ENCODE measurements around the gene USO1.
"Not testable (repeated sequence)": the region's sequence is repeated elsewhere in the genome, so short reads cannot be mapped to it uniquely, and the experiment has no call there.

Gene USO1

DNA sequence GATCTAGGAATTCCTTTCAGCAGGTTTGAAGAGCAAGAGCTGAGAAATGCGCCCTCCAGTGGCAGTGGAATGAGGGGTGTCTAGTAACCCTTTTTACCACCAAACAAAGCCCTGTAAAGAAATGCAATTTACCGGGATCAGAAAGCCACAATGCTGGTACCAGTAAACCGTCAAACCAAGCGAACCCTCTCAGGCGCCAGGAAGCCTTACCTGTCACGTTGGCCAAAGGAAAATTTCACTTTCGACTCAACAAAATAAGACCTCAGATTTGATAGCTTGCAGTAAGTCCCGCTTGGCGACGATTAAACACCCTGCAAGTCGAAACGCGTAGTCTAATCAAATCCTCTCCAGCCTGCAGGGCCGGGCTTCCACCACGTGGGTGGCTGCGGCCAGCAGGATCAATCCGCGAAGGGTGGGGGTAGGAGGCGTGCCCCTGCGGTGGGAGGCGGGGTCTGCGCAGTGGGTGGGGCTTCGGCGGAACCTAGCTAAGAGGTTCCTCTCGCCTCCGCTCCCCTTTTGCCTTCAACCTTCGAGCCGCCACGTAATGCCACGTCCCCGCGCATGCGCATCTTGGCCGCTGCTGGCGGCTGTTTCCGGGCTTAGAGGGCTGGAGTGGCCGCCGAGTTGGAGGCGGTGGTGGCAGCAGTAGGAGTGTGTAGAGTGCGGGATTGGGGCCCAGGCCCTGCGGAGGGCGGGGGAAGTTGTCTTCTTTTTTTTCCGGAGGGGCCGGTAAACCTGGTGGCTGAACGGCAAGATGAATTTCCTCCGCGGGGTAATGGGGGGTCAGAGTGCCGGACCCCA is at the start of gene USO1:
Gene USO1 (plus strand): TSS at position 512 of the 801 bp plus-strand sequence. CDS start 243 bp downstream, at position 755.
- peak; percentile 99 for DNase-seq (ENCODE audit: low spot score)

GRCh38 chr4:75675004-75675531 is 49.3 kb upstream of the USO1 start:
- no peak for DNase-seq (ENCODE audit: low spot score)

- no peak for DNase-seq (ENCODE audit: low spot score)
These were observed 45.9 kb upstream of the USO1 start for GRCh38 chr4:75678473-75678872.

- DNase-seq (ENCODE audit: low spot score), result no peak
These were observed 45.4 kb upstream of the USO1 start for GRCh38 chr4:75678965-75679364.

- DNase-seq (ENCODE audit: low spot score), result no peak
These were observed 44.4 kb upstream of the USO1 start for GRCh38 chr4:75679876-75680575.

DNA sequence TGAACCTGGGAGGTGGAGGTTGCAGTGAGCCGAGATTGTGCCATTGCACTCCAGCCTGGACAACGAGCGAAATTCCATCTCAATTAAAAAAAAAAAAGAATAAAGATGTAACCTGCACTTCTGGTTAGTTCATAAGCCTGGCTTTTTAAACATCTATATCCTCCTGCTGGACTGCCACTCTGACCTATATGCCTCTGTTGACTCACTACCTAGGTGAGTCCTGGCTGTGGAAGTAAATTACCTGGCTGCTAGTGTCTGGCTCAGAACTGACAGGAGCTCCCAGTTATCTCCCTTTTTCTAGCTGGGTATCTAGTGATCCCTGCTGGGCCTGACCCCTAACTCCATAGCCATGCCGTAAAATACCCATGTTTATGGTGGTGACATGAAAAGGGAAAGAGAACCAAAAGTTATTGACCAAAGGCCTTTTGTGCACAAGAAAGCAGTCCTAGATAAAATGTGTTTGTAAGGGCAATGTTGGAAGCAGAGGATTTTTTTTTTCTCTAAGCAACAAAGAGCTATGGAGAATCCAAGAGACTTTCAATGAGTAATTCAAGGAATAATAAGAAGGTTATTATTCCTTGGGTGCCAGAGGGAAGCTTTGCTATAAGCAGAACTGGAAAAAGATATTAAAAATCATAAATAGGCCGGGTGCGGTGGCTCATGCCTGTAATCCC is 40.8 kb upstream of the USO1 start:
- DNase-seq (ENCODE audit: low spot score), result no peak

GRCh38 chr4:75685546-75686189 is 38.7 kb upstream of the USO1 start:
- DNase-seq (ENCODE audit: low spot score), result no peak

GRCh38 chr4:75686346-75686745 is 38.0 kb upstream of the USO1 start:
- DNase-seq (ENCODE audit: low spot score), result no peak

- not testable (repeated sequence) for DNase-seq (ENCODE audit: low spot score)
These were observed 37.3 kb upstream of the USO1 start for GRCh38 chr4:75687125-75687524.

DNA sequence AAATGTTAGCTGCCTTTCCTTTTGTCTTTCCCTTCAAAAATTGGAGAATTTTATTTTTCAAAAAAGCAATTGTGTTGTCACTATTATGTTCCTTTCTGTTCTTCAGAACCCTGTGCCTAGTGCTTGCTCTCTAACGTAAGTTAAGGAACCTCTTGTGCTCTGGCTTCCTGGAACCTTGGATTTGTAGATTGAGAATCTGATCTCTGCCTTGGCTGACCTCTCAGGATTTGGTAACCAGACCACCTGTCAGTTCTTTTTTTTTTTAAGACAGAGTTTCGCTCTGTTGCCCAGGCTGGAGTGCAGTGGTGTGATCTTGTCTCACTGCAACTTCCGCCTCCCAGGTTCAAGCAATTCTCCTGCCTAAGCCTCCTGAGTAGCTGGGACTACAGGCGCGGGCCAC is 32.3 kb upstream of the USO1 start:
- DNase-seq (ENCODE audit: low spot score), result not testable (repeated sequence)

- no peak for DNase-seq (ENCODE audit: low spot score)
These were observed 28.3 kb upstream of the USO1 start for GRCh38 chr4:75696071-75696470.

DNA sequence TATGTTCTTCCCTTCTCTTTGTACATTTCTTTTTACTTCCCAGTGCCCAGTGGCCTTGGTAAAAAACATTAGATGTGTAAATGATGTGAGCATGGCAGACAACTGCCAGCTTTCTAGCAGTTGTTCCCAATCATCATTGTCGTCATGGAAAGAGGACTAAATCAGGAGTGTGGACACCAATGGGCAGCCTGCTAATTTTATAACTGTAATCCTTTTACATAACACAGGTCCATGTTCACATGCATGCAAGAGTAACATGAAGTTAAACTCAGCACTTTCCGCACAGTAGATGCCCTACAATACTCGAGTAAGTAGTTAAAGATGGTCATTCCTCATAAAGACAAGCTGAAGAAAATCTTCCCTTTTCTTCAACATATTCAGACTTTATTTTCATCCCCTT is 27.8 kb upstream of the USO1 start:
- DNase-seq (ENCODE audit: low spot score), result no peak

DNA sequence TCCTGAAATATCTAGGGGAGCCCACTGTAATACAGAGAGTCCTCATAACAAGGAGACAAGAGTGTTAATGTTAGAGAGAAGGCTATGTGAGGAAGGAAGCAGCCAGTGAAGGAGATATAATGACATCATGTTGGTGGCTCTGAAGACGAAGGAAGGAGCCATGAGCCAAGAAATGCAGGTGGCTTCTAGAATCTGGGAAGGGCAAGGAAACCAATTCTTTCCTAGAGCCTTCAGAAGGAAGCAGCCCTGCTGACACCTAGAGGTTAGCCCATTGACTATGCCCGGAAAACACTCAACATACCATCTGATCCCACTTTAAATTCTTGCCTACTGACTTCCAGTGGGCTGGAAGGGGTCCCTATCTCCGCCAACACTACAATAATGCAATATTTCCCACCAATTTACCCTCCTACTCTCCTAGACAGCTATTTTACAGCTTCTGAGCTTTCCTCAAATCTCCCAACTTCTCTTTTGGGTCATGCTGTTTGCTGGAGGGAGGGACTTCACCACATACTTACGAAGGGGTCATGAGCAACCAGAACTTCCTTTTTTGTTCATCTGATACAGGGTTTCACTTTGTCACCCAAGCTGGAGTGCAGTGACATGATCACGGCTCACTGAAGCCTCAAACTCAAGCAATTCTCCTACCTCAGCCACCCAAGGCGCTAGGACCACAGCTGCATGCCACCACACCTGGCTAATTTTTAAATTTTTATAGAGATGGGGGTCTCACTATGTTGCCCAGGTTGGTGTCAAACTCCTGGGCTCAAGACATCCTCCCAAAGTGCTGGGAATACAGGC is 26.0 kb upstream of the USO1 start:
- DNase-seq (ENCODE audit: low spot score), result peak; percentile 47

DNA sequence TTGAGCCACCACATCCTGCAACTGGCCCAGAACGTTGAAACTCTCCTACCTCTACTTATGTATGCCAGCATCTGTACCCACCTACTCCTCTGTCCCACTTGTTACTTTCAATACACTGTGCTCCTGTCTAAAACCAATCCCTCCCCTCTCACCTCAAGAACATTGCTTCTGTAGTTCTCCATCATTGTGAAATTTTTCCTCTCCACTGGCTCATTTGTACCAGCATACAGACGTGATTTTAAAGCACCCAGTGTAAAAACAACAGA is 25.5 kb upstream of the USO1 start:
- no peak for DNase-seq (ENCODE audit: low spot score)

DNA sequence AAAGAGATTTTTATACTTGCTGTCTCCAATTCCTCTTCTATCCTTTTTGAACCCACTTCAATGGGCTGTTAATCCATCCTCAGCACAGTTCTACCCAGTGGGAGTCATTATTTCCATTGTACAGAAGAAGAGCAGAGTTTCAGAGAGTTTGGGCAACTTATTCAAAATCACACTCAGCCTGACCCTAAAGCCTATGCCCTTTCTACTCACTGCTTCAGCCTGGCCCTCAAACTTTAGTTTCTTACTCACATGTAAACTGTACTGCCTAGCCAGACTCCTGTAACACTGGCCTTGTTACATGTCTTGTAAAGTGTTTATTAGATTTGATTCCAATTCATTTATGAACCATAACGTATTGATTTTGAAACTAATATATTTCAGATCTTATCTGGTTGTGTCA is 25.1 kb upstream of the USO1 start:
- DNase-seq (ENCODE audit: low spot score), result no peak

- DNase-seq (ENCODE audit: low spot score), result no peak
These were observed 21.4 kb upstream of the USO1 start for GRCh38 chr4:75702919-75703411.

GRCh38 chr4:75705198-75705977 is 19.0 kb upstream of the USO1 start:
- no peak for DNase-seq (ENCODE audit: low spot score)

GRCh38 chr4:75708218-75708691 is 16.1 kb upstream of the USO1 start:
- no peak for DNase-seq (ENCODE audit: low spot score)

- no peak for DNase-seq (ENCODE audit: low spot score)
These were observed 14.1 kb upstream of the USO1 start for GRCh38 chr4:75710246-75710645.

- DNase-seq (ENCODE audit: low spot score), result no peak
These were observed 10.4 kb upstream of the USO1 start for GRCh38 chr4:75714011-75714410.
